GM18907 (cell line): ENCODE measurements around the gene SDC3.

Source experiments
- ATAC-seq: cut with Tn5 transposase; IDR thresholded peaks from one replicate; pipeline ENCODE4 v1.9.1; 2021; ENCODE audit warnings: mild to moderate bottlenecking, moderate library complexity; ENCODE audit not compliant: unreplicated experiment

SDC3 gene

DNA sequence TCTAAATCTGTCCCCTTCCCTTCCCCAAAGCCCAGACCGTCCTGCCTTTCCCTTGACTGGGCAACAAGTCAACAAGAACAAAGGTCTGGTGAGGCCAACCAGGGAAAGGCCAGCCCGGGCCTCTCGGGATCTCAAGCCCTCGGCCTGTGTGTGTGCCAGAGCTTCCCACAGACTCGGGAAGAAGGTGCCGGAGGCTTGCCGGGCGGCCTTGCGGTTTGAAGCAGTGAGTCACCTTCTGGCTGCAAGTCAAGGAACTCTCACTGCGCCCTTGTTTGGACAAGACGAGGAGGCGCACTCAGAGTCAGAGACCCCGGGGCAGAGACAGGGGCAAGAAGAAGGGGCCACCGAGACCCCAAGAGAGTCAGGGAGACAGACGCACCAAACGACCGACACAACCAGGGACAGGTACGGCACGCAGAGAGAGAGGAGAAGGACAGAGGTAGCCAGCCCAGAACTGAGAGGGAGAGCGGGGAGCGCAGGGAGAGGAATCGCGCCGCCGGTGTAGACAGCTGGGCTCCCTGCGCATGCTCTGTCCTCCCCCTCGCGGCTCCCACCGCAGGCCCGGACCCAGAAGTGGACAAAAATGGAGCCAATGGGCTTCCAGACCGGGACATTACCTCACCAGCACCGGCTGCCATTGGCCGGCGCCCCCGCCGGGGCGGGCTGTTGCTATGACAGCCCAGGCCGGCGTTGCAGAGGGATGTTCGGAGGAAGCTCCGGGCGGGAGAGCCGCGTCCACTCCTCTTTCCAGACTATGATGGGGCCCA is 84.4 kb downstream of the SDC3 start:
- peak; percentile 89 for ATAC-seq

DNA sequence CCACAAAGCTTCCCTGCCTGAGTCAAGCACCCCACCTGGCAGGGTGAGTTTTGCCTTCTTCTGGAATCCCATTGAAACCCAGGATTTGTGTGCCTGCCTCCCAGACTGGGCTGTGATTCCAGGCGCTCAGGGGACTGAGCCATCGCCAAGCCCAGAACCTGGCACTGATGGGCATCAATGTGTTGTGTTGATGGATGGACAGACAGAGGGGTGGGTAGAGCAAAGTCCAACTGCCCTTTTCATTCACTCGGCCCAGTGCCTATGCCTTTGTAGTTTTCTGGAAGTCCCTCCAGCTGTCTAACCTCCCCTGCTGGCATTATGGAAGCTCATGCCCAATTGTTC is 85.0 kb downstream of the SDC3 start:
- no peak for ATAC-seq

DNA sequence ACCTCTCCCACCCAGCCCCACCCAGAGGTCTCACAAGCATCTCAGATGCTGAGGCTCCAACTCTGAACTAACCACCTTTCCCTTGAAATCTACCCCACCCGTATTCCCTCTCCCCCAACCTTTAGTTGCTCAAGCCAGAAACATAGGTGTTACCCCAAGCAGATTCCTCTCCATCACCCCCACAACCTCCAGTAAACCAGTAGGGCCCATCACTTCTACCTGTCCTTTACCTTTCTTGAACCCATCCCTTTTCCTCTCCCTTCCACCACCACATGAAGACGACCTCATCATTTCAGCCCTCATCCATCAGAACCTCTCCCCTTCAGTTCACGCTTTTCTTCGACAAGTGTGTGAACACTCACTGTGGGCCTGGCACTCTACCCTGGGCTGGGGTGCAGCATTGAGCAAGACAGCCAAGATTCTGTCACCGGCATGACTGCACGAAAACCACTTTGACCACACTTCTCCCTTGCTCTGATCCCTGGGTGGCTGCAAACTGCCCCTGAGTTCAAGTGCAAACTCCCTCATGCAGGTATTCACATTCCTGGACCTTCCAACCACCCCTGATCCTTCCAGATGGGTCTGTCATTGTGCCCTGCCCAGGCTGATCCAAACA is 85.5 kb downstream of the SDC3 start:
- no peak for ATAC-seq

DNA sequence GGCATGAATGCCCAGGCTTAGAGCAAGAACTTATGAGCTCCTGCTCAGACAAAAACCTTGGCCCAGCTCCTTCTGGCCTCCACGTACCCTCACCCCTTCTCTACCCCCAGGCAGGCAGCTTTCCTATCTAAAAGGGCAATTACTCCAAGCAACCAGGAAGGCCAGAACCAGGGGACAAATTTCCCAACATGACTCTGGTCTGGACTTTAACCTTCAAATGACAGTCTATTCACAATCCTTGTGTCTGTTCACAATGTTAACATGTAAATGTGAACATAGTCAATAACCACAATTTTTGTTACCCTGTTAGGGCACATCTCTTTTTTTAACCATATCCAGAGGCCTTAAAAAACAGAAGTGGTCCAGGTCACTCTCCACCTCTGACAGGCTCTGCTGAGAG is 86.6 kb downstream of the SDC3 start:
- no peak for ATAC-seq

DNA sequence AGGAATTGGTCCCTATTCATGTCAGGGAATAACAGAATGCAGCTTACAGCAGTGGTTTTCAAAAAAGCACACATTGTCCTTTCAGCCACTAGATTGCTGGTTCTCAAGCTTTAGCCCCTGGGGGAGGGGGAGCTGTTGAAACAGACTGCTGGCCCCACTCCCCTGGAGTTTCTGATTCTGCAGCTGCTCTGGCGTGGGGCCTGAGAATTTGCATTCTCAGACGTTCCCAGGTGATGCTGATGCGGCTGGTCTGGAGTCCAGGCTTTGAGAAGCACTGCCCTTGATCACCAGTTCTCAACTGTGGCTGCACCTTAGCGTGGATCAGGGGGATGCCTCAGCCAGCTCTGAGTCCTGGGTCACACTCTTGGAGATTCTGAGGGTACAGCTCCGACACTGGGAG is 88.3 kb downstream of the SDC3 start:
- no peak for ATAC-seq
